ENCODE data around the gene GATA5.

DNA sequence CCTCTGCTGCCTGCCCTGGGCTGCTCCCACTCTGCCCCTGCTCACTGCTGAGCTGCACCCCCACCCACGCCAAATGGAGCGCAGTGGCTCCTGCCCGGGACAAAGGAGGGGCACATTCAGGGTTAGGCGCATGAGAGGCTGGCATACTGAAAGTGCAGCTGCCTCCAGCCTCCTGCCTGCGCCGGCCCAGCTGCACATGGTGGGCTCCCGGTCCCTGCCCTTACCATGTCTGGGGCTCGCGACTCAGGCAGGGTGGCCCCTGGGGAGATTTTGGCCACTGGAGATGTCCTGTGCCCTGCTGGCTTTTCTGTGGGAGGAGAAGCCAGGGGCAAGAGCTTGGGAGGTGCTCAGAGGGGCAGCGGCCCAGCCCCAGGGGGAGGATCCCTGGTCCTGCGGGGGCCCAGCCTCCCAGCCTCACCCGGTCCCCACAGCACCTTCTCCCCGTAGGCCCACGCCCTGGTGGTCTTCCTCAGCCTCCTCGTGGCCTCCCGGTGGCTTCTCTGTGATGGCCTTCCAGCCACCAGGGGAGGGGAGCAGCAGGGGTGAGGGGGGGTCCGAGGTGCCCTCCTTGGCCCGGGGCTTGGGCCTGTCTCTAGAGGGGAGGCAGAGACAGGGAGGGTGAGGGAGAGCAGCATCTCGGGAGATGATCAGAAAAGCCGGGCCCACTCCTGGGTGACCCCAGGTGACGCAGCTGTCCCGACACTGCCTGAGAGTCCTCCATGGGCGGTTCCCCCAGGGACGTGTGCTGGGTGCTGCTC, 60.3 kb downstream of the GATA5 start:
- TF ChIP-seq ARNT (IDR thresholded peaks at IDR 0.05) = no peak
- no peak for TF ChIP-seq ELF4 (IDR thresholded peaks at IDR 0.05)
- no peak for TF ChIP-seq SP1 (IDR thresholded peaks at IDR 0.05)
- TF ChIP-seq ZNF384 (IDR thresholded peaks at IDR 0.05) = no peak
- no peak for TF ChIP-seq FOXK2 (IDR thresholded peaks at IDR 0.05)
- TF ChIP-seq HDGF (IDR thresholded peaks at IDR 0.05; ENCODE audit: borderline replicate concordance) = no peak
- TF ChIP-seq L3MBTL2 (conservative IDR thresholded peaks at IDR 0.05) = no peak
- no peak for TF ChIP-seq FOXM1 (IDR thresholded peaks at IDR 0.05; ENCODE audit: borderline replicate concordance)

Measured in HEK293T (cell line).